Activated naive CD8-positive, alpha-beta T cell treated with anti-CD3 and anti-CD28 coated beads, Interleukin-2, amount 50 U/mL, for 24 hours (primary cell): Measurements from ENCODE around the gene NCCRP1.
"Not testable (repeated sequence)": the region's sequence is repeated elsewhere in the genome, so short reads cannot be mapped to it uniquely, and the experiment has no call there.

Experiments used
- ATAC-seq: fragments of 150-1000 bp; cut with Tn5 transposase; one replicate; pipeline ENCODE4 v1.10.0; 2021
- DNase-seq: peaks from one replicate; pipeline ENCODE4 v3.0.0; 2021
- H3K27ac Mint-ChIP-seq: one replicate; pipeline ENCODE4 v1.8.0; 2021; ENCODE audit warnings: mild to moderate bottlenecking, mixed read lengths
- H3K27me3 Mint-ChIP-seq: one replicate; pipeline ENCODE4 v1.8.0; 2021; ENCODE audit warnings: mixed read lengths
- H3K36me3 Mint-ChIP-seq: one replicate; pipeline ENCODE4 v1.8.0; 2021; ENCODE audit warnings: low read depth, mixed read lengths
- H3K4me1 Mint-ChIP-seq: one replicate; pipeline ENCODE4 v1.8.0; 2021; ENCODE audit warnings: mixed read lengths
- H3K4me3 Mint-ChIP-seq: one replicate; pipeline ENCODE4 v1.8.0; 2021; ENCODE audit warnings: mild to moderate bottlenecking, moderate library complexity, mixed read lengths
- H3K9me3 Mint-ChIP-seq: one replicate; pipeline ENCODE4 v1.8.0; 2021; ENCODE audit warnings: mixed read lengths

NCCRP1 gene

DNA sequence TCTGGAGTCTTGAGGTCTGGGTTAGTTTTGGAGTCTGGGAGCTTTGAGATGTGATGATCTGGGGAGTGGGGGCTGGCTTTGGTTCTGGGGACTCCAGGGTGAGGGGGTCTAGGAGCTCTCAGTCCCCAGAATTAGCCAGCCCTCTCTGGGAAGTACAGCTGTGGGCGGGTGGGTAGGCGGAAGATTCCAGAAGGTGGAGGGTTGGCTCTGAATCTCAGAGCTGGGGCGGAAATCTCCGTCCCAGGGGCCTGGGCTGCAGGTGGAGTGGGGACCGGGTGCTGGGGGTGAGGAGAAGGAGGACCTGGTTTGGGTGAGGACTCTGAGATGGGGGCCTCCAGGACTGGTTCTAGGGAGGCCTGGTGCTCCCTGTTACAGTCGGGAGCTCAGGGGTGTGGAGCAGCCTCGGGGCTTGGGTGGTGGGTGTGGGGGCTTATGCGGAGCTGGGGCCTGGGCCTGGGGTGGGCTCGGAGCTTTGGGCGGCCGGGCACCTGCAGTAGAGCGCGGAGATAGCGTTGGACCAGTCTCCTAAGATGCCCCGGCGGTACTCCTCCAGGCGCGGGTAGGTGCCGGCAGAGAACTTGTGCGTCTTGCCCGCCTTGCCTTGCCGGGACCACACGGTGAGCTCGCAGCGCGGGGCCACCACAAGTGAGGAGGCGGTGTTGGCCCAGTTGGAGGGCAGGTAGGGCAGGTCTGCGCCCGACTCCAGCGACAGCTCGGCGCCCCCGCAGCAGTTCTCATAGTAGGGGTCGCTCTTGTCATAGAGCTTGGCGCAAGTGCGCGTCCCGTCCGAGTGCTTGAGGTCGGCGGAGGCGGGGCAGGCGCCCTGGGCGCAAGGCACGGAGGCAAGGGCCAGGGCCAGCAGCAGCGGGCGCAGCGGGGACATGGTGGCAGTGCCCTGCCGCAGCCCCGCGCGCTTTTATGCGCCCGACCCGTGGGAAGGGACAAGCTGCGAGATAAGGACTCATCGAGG is 6.9 kb downstream of the NCCRP1 start, which contains the start of gene SYCN:
TSS of gene SYCN (minus strand) at position 892 of the 970 bp plus-strand sequence. CDS start at position 883, 9 bp downstream.
- Mint-ChIP-seq H3K9me3 (no peaks in the 10 kb centered on the region), H3K36me3 (no peaks in the 10 kb centered on the region), H3K27ac (no peak within 1 kb of the TSS), H3K27me3 (peaks cover 47% of the 10 kb centered on the region), H3K4me1 (no peaks in the 10 kb centered on the region), H3K4me3 (no peak within 1 kb of the TSS)
- ATAC-seq: no peak
- no peak for DNase-seq

DNA sequence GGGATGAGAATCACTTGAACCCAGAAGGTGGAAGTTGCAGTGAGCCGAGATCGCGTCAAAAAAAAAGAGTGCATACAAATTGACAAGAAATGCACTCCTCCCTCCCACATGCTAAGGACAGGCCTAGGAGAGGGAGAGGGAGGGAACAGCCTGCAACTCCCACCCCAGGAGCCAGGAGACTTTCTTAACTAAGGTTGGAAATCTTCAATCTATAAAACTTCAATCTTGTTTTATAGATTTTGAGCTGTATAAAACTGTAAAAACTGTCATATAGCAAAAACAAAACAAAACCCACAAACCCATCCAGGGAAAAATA is 8.6 kb downstream of the NCCRP1 start:
- Mint-ChIP-seq H3K36me3 (no peaks in the 10 kb centered on the region), H3K27me3 (peaks cover 40% of the 10 kb centered on the region), H3K4me1 (no peaks in the 10 kb centered on the region), H3K4me3 (no peak overlapping the region), H3K27ac (no peak overlapping the region), H3K9me3 (no peaks in the 10 kb centered on the region)
- ATAC-seq (no peak), DNase-seq (no peak)

DNA sequence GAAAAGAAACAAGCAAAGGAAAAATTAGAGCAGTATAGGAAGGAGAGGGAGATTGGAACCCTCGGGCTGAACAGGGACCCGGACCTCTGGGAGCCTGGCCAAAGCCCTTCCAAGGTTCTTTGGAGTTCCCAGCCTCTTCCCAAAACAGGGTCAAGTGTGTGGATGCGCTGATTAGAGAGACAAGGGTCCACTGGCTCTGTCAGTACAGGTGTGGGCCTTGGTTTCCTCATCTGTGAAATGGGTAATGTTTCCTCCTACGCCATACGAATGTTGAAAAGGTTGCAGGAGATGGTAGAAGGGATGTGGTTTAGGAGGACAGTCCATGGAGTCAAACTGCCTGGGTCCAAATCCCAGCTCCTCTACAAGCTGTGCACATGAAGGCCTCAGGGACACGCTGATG is 9.4 kb downstream of the NCCRP1 start:
- ATAC-seq (no peak), DNase-seq (no peak)
- Mint-ChIP-seq H3K4me1 (no peaks in the 10 kb centered on the region), H3K36me3 (no peaks in the 10 kb centered on the region), H3K4me3 (no peak overlapping the region), H3K27ac (no peak overlapping the region), H3K9me3 (no peaks in the 10 kb centered on the region), H3K27me3 (peaks cover 33% of the 10 kb centered on the region)

DNA sequence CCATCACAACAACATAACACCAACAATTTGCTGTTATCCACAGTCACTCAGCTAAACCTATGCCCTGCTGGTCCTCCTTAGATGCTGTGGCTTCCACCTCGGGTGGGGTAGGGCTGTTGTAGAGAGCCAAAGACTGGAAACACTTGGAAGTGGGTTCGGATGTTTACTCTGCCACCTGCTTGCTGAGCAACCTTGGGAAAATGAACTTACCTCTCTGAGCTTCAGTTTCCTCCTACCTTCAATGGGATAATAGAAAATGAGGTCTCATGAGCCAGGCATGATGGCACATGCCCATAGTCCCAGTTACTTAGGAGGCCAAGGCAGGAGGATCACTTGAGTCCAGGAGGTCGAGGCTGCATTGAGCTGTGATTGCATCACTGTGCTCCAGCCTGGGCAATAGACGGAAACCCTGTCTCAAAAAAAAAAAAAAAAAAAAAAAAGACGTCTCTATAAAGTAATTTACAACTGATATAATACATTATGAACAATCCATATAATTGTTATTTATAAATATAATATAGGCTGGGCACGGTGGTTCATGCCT is 10.6 kb downstream of the NCCRP1 start:
- Mint-ChIP-seq H3K27ac (no peak overlapping the region), H3K4me3 (no peak overlapping the region), H3K4me1 (no peaks in the 10 kb centered on the region), H3K36me3 (no peaks in the 10 kb centered on the region), H3K27me3 (peaks cover 21% of the 10 kb centered on the region), H3K9me3 (no peaks in the 10 kb centered on the region)
- ATAC-seq: no peak
- no peak for DNase-seq

DNA sequence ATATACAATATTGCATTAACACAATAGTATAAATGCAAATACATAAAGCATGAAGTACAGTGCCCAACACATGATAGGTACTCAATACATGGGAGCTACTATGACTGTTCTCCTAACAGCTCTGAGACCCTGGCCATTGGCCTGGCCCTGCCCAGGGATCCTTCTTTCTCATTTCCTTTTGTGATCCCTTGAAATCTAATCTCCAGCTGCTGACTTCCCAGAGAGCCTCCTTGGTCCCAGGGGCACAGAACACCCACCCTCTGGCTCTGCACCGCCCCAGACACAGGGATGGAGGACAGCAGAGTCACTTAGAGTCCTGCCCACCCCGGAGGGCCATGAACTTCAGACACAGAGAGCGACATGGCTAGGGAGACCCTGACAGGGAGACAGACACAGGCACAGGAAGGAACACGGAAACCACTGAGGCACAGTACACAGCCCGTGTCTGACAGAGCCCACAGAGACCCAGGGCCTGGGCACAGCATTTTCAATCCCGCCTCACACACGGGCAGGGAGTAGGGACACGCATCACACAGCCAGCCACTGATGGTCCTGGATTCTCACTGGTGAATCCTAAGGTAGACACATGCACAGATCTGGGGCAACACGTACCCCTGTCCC is 11.5 kb downstream of the NCCRP1 start:
- Mint-ChIP-seq H3K36me3 (no peaks in the 10 kb centered on the region), H3K4me1 (no peaks in the 10 kb centered on the region), H3K9me3 (no peaks in the 10 kb centered on the region), H3K27me3 (peaks cover 12% of the 10 kb centered on the region), H3K4me3 (no peak overlapping the region), H3K27ac (no peak overlapping the region)
- DNase-seq (no peak), ATAC-seq (no peak)

DNA sequence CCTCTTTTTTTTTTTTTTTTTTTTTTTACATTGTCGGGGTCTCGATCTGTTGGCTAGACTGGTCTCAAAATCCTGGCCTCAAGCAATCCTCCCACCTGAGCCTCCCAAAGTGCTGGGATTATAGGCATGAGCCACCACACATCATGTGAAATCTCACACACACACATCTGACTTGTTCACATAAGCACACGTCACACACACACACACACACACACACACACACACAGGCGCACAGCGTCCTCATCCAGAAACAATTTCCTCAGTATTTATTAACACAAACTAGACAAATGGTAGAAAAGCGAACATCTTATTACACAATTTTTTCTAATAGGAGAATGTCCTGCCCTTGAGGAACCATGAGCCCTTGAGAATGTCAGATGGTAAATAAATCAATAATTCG is 12.4 kb downstream of the NCCRP1 start:
- Mint-ChIP-seq H3K36me3 (no peaks in the 10 kb centered on the region), H3K4me1 (no peaks in the 10 kb centered on the region), H3K27ac (no peak overlapping the region), H3K4me3 (no peak overlapping the region), H3K9me3 (no peaks in the 10 kb centered on the region), H3K27me3 (peaks cover 5% of the 10 kb centered on the region)
- ATAC-seq: no peak
- no peak for DNase-seq

DNA sequence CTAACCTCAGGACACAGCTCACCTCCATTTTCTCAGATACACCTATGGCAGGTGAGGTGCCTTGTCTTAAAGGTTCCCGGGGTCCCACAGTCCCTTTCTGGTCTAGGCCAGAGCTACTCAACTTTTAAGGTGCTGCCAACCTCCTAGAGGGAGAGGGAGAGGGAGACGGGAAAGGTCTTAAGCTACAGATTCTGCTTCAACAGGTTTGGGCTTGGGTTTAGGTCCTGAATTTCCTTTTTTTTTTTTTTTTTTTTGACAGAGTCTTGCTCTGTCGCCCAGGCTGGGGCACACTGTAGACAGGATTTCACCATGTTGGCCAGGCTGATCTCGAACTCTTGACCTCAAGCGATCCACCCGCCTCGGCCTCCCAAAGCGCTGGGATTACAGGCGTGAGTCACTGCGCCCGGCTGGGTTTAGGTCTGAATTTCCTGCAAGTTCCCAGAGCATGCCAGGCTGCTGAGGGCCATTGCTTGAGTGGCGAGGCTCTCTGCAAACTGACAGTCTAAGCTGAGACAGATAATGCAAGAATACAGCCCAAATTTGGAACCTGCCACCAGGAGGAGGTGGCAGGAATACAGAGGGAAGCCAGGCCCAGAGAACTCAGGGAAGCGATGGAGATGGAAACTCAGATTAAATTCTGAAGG is 15.1 kb downstream of the NCCRP1 start:
- Mint-ChIP-seq H3K4me3 (no peak overlapping the region), H3K9me3 (no peaks in the 10 kb centered on the region), H3K4me1 (no peaks in the 10 kb centered on the region), H3K36me3 (no peaks in the 10 kb centered on the region), H3K27ac (no peak overlapping the region), H3K27me3 (peaks cover under 1% of the 10 kb centered on the region)
- ATAC-seq: no peak
- no peak for DNase-seq

DNA sequence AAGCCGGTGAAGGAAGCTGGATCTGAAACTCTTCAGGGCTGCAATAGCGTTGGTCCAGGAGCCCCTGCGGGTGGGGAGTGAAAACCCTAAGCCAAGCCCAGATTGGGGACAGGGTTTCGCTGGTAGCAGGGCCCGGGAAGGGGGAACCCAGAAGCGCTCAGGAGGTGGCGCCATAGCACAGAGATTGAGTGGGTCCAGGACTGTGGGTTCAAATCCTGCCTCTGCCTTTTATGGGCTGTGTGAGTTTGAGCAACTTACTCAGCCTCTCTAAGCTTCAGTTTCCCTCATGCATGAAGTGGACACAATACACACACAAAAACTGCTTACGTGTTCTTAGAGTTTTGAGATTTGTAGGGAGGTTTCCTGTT is 15.6 kb downstream of the NCCRP1 start:
- Mint-ChIP-seq H3K4me3 (no peak overlapping the region), H3K4me1 (no peaks in the 10 kb centered on the region), H3K27me3 (peaks cover 5% of the 10 kb centered on the region), H3K9me3 (no peaks in the 10 kb centered on the region), H3K36me3 (no peaks in the 10 kb centered on the region), H3K27ac (no peak overlapping the region)
- peak; percentile 73 for DNase-seq
- ATAC-seq: peak; percentile 89

DNA sequence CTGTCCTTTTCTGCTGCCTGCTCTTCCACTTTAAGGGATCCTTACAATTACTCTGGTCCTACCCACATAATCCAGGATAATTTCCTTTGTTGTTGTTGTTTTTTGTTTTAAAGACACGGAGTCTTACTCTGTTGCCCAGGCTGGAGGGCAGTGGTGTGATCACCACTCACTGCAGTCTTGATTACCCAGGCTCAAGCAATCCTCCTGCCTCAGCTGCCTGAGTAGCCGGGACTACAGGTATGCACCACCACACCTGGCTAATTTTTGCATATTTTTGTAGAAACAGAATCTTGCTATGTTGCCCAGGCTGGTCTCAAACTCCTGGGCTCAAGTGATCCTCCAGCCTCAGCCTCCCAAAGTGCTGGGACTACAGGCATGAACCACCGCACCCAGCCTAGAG is 18.6 kb downstream of the NCCRP1 start:
- H3K4me1 Mint-ChIP-seq, H3K36me3 Mint-ChIP-seq, H3K27me3 Mint-ChIP-seq, H3K9me3 Mint-ChIP-seq, H3K27ac Mint-ChIP-seq, DNase-seq, H3K4me3 Mint-ChIP-seq, ATAC-seq: not testable (repeated sequence)

DNA sequence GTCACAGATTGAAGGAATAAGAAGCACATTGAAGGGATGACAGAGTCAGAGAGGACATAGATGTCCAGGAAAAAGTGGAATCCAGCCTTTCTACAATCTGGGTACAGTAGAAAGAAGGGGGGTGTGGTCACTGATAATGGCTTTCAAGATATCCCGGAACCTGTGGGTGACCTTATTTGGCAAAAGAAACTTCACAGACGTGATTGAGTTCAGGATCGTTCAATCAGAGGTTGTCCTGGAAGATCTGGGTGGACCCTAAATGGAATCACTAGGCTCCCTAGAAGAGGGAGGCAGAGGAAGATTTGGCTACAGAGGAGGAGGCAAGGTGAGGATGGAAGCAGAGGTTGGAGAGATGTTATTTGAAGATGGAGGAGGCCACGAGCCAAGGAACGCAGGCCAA is 20.3 kb downstream of the NCCRP1 start:
- Mint-ChIP-seq H3K27me3 (peaks cover 7% of the 10 kb centered on the region), H3K27ac (no peak overlapping the region), H3K36me3 (no peaks in the 10 kb centered on the region), H3K9me3 (no peaks in the 10 kb centered on the region), H3K4me3 (no peak overlapping the region), H3K4me1 (no peaks in the 10 kb centered on the region)
- ATAC-seq (no peak), DNase-seq (no peak)

DNA sequence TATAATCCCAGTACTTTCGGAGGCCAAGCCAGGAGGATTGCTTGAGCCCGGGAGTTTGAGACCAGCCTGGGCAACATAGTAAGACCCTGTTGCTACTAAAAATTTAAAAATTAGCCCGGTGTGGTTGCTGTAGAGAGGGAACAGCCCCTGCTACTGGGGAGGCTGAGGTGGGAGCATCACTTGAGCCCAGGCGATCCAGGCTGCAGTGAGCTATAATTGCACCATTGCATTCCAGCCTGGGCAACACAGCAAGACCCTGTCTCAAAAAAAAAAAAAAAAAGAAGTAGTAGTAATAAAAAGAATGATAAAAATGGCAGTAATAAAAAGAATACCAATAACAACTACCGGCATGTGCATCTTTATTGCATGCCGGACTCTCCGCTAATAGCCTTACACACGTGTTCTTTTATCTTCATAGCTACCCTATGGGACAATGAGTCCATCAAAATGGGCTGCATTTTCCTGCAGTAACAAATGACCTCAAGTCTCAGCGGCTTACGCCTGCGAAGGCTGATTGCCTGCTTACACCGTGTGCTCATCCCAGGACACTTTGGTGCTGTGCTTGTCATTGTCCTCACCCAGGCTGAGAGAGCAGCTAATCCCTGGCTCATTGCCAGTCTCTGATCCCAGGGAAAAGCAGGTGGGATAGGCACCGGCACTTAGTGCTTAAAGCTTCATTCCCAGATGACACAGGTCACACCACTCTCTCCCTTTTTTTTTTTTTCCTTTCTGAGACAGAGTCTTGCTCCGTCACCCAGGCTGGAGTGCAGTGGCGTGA is 21.7 kb downstream of the NCCRP1 start:
- Mint-ChIP-seq H3K36me3 (no peaks in the 10 kb centered on the region), H3K9me3 (no peaks in the 10 kb centered on the region), H3K27ac (no peak overlapping the region), H3K27me3 (peaks cover 11% of the 10 kb centered on the region), H3K4me3 (no peak overlapping the region), H3K4me1 (no peaks in the 10 kb centered on the region)
- DNase-seq: no peak
- ATAC-seq: no peak

DNA sequence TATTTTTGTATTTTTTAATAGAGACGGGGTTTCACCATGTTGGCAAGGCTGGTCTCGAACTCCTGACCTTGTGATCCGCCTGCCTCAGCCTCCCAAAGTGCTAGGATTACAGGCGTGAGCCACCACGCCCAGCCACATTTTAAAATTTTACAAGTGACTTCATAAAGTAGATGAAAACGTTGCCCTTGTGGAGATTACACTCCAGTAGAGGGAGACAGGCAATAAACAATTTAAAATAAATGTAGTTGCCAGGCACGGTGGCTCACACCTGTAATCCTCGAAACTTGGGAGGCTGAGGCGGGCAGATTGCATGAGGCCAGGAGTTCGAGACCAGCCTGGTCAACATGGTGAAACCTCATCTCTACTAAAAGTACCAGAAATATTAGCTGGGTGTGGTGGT is 22.3 kb downstream of the NCCRP1 start:
- not testable (repeated sequence) for H3K4me1 Mint-ChIP-seq, H3K9me3 Mint-ChIP-seq, H3K4me3 Mint-ChIP-seq, ATAC-seq, H3K27ac Mint-ChIP-seq, H3K36me3 Mint-ChIP-seq, DNase-seq
- H3K27me3 Mint-ChIP-seq: peaks cover 17% of the 10 kb centered on the region

DNA sequence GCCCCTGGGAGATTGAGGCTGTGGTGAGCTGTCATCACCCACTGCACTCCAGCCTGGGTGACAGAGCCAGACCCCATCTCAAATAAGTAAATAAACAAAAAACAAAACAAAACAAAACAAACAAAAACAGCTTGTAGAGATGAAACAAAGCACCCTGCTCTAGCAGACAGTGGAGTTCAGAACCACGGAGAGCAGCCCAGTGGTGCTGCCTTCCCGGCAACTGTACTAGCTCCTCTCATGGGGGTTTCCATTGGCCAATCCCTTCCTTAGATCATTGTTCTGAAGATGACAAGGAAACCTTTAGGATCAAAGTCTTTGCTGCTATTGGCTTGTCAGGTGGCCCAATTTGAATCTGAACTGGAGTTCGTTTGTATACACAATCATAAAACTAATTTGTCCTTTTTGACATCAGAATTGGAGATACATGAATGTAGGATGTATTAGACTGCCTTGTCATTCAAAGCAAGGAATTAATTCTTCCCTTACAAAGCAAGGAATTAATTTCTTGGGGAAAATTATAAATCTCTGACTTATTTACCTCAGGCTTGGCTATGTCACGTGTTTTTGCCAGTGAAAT is 27.0 kb downstream of the NCCRP1 start:
- no peaks in the 10 kb centered on the region for H3K9me3 Mint-ChIP-seq
- peaks cover 19% of the 10 kb centered on the region for H3K27me3 Mint-ChIP-seq
- ATAC-seq (no peak), DNase-seq (peak; percentile 15)
- no peak overlapping the region for H3K4me3 Mint-ChIP-seq
- H3K36me3 Mint-ChIP-seq: no peaks in the 10 kb centered on the region
- H3K4me1 Mint-ChIP-seq: peaks cover 1% of the 10 kb centered on the region
- no peak overlapping the region for H3K27ac Mint-ChIP-seq

DNA sequence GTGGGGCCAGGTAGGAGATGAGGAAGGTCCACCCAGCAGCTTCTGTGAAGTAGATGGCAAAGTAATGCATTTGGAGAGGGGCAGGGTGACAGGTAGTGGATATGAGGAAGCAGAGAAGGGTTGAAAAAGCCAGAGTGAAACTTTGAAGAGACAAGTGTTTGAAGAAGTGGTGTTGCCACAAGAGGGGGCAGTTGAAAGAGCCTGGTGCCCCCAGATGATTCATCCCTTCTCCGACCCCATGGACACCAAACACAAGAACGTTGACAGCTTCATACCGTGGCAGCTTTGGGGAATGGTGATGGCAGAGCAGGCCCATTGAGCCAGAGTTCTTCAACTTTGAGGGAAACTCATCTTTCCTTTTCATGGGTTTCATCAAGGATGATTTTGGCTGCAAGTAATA is 28.1 kb downstream of the NCCRP1 start:
- no peak for ATAC-seq
- no peak for DNase-seq
- no peak overlapping the region for H3K27ac Mint-ChIP-seq
- peaks cover 1% of the 10 kb centered on the region for H3K4me1 Mint-ChIP-seq
- no peaks in the 10 kb centered on the region for H3K36me3 Mint-ChIP-seq
- H3K9me3 Mint-ChIP-seq: no peaks in the 10 kb centered on the region
- no peak overlapping the region for H3K4me3 Mint-ChIP-seq
- peaks cover 19% of the 10 kb centered on the region for H3K27me3 Mint-ChIP-seq
